H9 (cell line): ENCODE measurements around the gene NANOS2. TPM values are rescaled to one million over a fixed set of nuclear protein-coding genes. Genes with fewer than 3 reads are reported as not detected.

Source experiments
- DNase-seq: peaks from one replicate; pipeline ENCODE4 v3.0.0-alpha.2; 2017
- H2AFZ ChIP-seq: one replicate; pipeline ENCODE4 v1.6.1; 2013; ENCODE audit warnings: mild to moderate bottlenecking, low read length, control low read depth, moderate library complexity
- H2AK5ac ChIP-seq: 2 replicates; pipeline ENCODE4 v1.6.1; 2013; ENCODE audit warnings: low read length, control low read depth, mixed read lengths; ENCODE audit not compliant: insufficient read length
- H2BK120ac ChIP-seq: one replicate; pipeline ENCODE4 v1.6.1; 2013; ENCODE audit warnings: low read depth, mild to moderate bottlenecking, low read length, control low read depth, inconsistent platforms; ENCODE audit not compliant: poor library complexity, severe bottlenecking
- H2BK12ac ChIP-seq: 2 replicates; pipeline ENCODE4 v1.6.1; 2013; ENCODE audit warnings: low read length, control low read depth, mixed read lengths, low read depth; ENCODE audit not compliant: insufficient read length
- H2BK15ac ChIP-seq: 2 replicates; pipeline ENCODE4 v1.6.1; 2013; ENCODE audit warnings: low read depth, low read length, control low read depth
- H2BK20ac ChIP-seq: one replicate; pipeline ENCODE4 v1.6.1; 2013; ENCODE audit warnings: low read depth, mild to moderate bottlenecking, low read length, control low read depth, inconsistent platforms; ENCODE audit not compliant: poor library complexity, severe bottlenecking
- H2BK5ac ChIP-seq: 2 replicates; pipeline ENCODE4 v1.6.1; 2013; ENCODE audit warnings: low read length, control low read depth, mixed read lengths; ENCODE audit not compliant: insufficient read length
- H3K14ac ChIP-seq: 2 replicates; pipeline ENCODE4 v1.6.1; 2013; ENCODE audit warnings: low read length, control low read depth; ENCODE audit not compliant: insufficient read depth
- H3K18ac ChIP-seq: 2 replicates; pipeline ENCODE4 v1.6.1; 2013; ENCODE audit warnings: low read depth, mild to moderate bottlenecking, mixed read lengths, low read length, control low read depth; ENCODE audit not compliant: insufficient read length
- H3K23ac ChIP-seq: 2 replicates; pipeline ENCODE4 v1.6.1; 2013; ENCODE audit warnings: low read length, control low read depth, mixed read lengths, low read depth; ENCODE audit not compliant: insufficient read length
- H3K23me2 ChIP-seq: 2 replicates; pipeline ENCODE4 v1.6.1; 2013; ENCODE audit warnings: low read depth, mild to moderate bottlenecking, mixed read lengths, low read length, control low read depth; ENCODE audit not compliant: insufficient read length, poor library complexity, severe bottlenecking
- H3K27ac ChIP-seq: 2 replicates; pipeline ENCODE4 v1.5.1; 2013; ENCODE audit warnings: low read length, control low read depth, mixed read lengths, low read depth; ENCODE audit not compliant: insufficient read length
- H3K27me3 ChIP-seq: 2 replicates; pipeline ENCODE4 v1.6.1; 2013; ENCODE audit warnings: low read length, control low read depth, inconsistent platforms; ENCODE audit not compliant: insufficient read depth
- H3K4ac ChIP-seq: 2 replicates; pipeline ENCODE4 v1.6.1; 2013; ENCODE audit warnings: low read depth, mild to moderate bottlenecking, control low read depth, inconsistent platforms, low read length, moderate library complexity
- H3K4me1 ChIP-seq: 2 replicates; pipeline ENCODE4 v1.6.1; 2013; ENCODE audit warnings: low read length, control low read depth, inconsistent platforms; ENCODE audit not compliant: insufficient read depth
- H3K4me2 ChIP-seq: 2 replicates; pipeline ENCODE4 v1.6.1; 2013; ENCODE audit warnings: low read length, control low read depth, mixed read lengths; ENCODE audit not compliant: insufficient read length, insufficient read depth
- H3K56ac ChIP-seq: 2 replicates; pipeline ENCODE4 v1.6.1; 2013; ENCODE audit warnings: low read depth, mild to moderate bottlenecking, mixed read lengths, low read length, control low read depth; ENCODE audit not compliant: insufficient read length
- H3K79me1 ChIP-seq: 2 replicates; pipeline ENCODE4 v1.6.1; 2013; ENCODE audit warnings: low read depth, mild to moderate bottlenecking, moderate library complexity, low read length, control low read depth, inconsistent platforms; ENCODE audit not compliant: insufficient read depth, poor library complexity, severe bottlenecking
- H3K79me2 ChIP-seq: 2 replicates; pipeline ENCODE4 v1.6.1; 2013; ENCODE audit warnings: low read length, control low read depth, inconsistent platforms; ENCODE audit not compliant: insufficient read depth
- H3K9ac ChIP-seq: 2 replicates; pipeline ENCODE4 v1.6.1; 2013; ENCODE audit warnings: low read length, control low read depth, mixed read lengths; ENCODE audit not compliant: insufficient read length; ENCODE audit errors: extremely low read depth
- H3K9me3 ChIP-seq: one replicate; pipeline ENCODE4 v1.6.1; 2013; ENCODE audit warnings: low read depth, low read length, inconsistent platforms; ENCODE audit not compliant: control insufficient read depth
- H3T11ph ChIP-seq: one replicate; pipeline ENCODE4 v1.6.1; 2013; ENCODE audit warnings: mild to moderate bottlenecking, low read length, control low read depth, inconsistent platforms
- H4K20me1 ChIP-seq: one replicate; pipeline ENCODE4 v1.6.1; 2013; ENCODE audit not compliant: control insufficient read depth, insufficient read length, insufficient read depth
- H4K5ac ChIP-seq: 2 replicates; pipeline ENCODE4 v1.6.1; 2013; ENCODE audit warnings: low read depth, mild to moderate bottlenecking, mixed read lengths, low read length, control low read depth; ENCODE audit not compliant: insufficient read length
- H4K8ac ChIP-seq: replicated peaks from 2 replicates; pipeline ENCODE4 v1.6.1; 2013; ENCODE audit warnings: low read length, control low read depth, mixed read lengths, low read depth; ENCODE audit not compliant: insufficient read length
- H4K91ac ChIP-seq: 2 replicates; pipeline ENCODE4 v1.6.1; 2013; ENCODE audit warnings: low read depth, mild to moderate bottlenecking, moderate library complexity, mixed read lengths, low read length, control low read depth; ENCODE audit not compliant: insufficient read length
- H3K27ac Mint-ChIP-seq, 3 experiments: 2 replicates in 2 of 3; 3 replicates in 1 of 3; pipeline ENCODE4 v1.8.0; 2020 to 2021; ENCODE audit warnings: mixed read lengths in 3 of 3, mild to moderate bottlenecking in 1 of 3, moderate library complexity in 1 of 3
- H3K27me3 Mint-ChIP-seq: 2 replicates; pipeline ENCODE4 v1.8.0; 2021; ENCODE audit warnings: low read depth, mild to moderate bottlenecking, moderate library complexity, mixed read lengths
- H3K36me3 Mint-ChIP-seq, 3 experiments: 2 replicates in 2 of 3; 3 replicates in 1 of 3; pipeline ENCODE4 v1.8.0; 2020 to 2021; ENCODE audit warnings: low read depth in 3 of 3, mixed read lengths in 3 of 3; ENCODE audit not compliant: insufficient read depth in 1 of 3
- H3K4me1 Mint-ChIP-seq, 2 experiments: 2 replicates each; pipeline ENCODE4 v1.8.0; 2020; ENCODE audit warnings: mixed read lengths in 2 of 2
- H3K4me3 Mint-ChIP-seq, 2 experiments: 2 replicates in 1 of 2; 3 replicates in 1 of 2; pipeline ENCODE4 v1.8.0; 2020 to 2021; ENCODE audit warnings: mild to moderate bottlenecking in 2 of 2, mixed read lengths in 2 of 2, moderate library complexity in 1 of 2
- H3K9me3 Mint-ChIP-seq, 2 experiments: 2 replicates in 1 of 2; 3 replicates in 1 of 2; pipeline ENCODE4 v1.8.0; 2020; ENCODE audit warnings: mild to moderate bottlenecking in 2 of 2, mixed read lengths in 2 of 2, moderate library complexity in 1 of 2
- WGBS: extraction: QIAGEN DNeasy Blood & Tissue Kit; methylation state at CpG from one replicate; pipeline ENCODE4 v1.1.7; 2013; ENCODE audit warnings: missing lambda C conversion rate, low lambda C conversion rate, mixed read lengths; ENCODE audit not compliant: insufficient read length; ENCODE audit errors: extremely low coverage; 5-methylcytosine and 5-hydroxymethylcytosine counted together
- total RNA-seq: library from RNA; stranded (reverse); gene quantifications from 2 replicates; pipeline ENCODE4 v1.2.1, GENCODE V29; 2021
- TF ChIP-seq, protein P1 (sequence below): fragments of 200-600 bp; sonication (generic); conservative IDR thresholded peaks from 3 replicates; pipeline ENCODE4 v1.8.0; 2021; ENCODE audit warnings: antibody characterized with exemption, mild to moderate bottlenecking

NANOS2 gene
- total RNA-seq, 1 experiment from 2014 or later: not detected

DNA sequence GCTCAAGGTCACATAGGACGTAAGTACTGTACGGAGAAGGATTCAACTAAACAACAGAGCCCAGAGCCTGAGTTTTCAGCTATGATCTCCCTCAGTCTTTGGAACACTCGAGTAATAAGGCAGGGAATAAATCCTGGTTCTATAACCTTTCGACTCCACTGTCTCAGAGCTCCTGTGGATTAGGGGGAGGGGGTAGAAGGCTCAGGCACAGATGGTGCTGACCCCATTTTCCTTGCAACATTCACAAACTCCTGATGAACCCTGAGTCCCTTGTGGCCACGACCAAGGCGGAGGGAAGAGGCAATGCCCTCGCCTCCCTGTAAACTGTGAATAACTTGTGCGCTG lies 37.7 kb upstream of the NANOS2 start:
- no peak overlapping the region for H2BK12ac ChIP-seq
- no peak overlapping the region for H2BK15ac ChIP-seq
- TF ChIP-seq, protein P1, sequence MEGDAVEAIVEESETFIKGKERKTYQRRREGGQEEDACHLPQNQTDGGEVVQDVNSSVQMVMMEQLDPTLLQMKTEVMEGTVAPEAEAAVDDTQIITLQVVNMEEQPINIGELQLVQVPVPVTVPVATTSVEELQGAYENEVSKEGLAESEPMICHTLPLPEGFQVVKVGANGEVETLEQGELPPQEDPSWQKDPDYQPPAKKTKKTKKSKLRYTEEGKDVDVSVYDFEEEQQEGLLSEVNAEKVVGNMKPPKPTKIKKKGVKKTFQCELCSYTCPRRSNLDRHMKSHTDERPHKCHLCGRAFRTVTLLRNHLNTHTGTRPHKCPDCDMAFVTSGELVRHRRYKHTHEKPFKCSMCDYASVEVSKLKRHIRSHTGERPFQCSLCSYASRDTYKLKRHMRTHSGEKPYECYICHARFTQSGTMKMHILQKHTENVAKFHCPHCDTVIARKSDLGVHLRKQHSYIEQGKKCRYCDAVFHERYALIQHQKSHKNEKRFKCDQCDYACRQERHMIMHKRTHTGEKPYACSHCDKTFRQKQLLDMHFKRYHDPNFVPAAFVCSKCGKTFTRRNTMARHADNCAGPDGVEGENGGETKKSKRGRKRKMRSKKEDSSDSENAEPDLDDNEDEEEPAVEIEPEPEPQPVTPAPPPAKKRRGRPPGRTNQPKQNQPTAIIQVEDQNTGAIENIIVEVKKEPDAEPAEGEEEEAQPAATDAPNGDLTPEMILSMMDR: no peak
- H2BK120ac ChIP-seq: no peak overlapping the region
- H3K23me2 ChIP-seq: peaks cover 7% of the 10 kb centered on the region
- no peak overlapping the region for H3K56ac ChIP-seq
- H3K27ac Mint-ChIP-seq: peak overlapping the region in 1 of 3 experiments; percentile 92; a peak in 1 of 7 replicates
- H3K9me3 Mint-ChIP-seq: peaks cover 0 to 1% of the 10 kb centered on the region in 2 experiments; a peak in 1 of 5 replicates
- peak overlapping the region; percentile 71 to 86 for H3K4me3 Mint-ChIP-seq
- H3K9ac ChIP-seq: no peak overlapping the region
- no peaks in the 10 kb centered on the region for H4K20me1 ChIP-seq
- H3K4me1 ChIP-seq: no peaks in the 10 kb centered on the region
- H2BK20ac ChIP-seq: no peak overlapping the region
- no peak overlapping the region for H3K4ac ChIP-seq
- no peaks in the 10 kb centered on the region for H3K27me3 ChIP-seq
- peaks cover 0 to 4% (median 3%) of the 10 kb centered on the region in 3 experiments; a peak in 1 of 7 replicates for H3K36me3 Mint-ChIP-seq
- H3K14ac ChIP-seq: no peak overlapping the region
- H3T11ph ChIP-seq: no peak overlapping the region
- H3K79me1 ChIP-seq: no peaks in the 10 kb centered on the region
- H3K79me2 ChIP-seq: no peaks in the 10 kb centered on the region
- no peak overlapping the region for H3K27ac ChIP-seq
- no peak overlapping the region for H2BK5ac ChIP-seq
- no CpG with 5 or more reads among the region's 8 CpGs for WGBS
- no peak overlapping the region for H3K23ac ChIP-seq
- H3K27me3 Mint-ChIP-seq: peaks cover 43% of the 10 kb centered on the region
- peak overlapping the region; percentile 41 for H3K4me2 ChIP-seq
- H4K5ac ChIP-seq: no peak overlapping the region
- DNase-seq: no peak
- H3K4me1 Mint-ChIP-seq: peaks cover 5 to 17% of the 10 kb centered on the region in 2 experiments
- H2AK5ac ChIP-seq: no peak overlapping the region
- no peak overlapping the region for H4K91ac ChIP-seq
- H2AFZ ChIP-seq: no peak overlapping the region
- H3K9me3 ChIP-seq: no peaks in the 10 kb centered on the region
- H3K18ac ChIP-seq: no peak overlapping the region
- H4K8ac ChIP-seq: no peak overlapping the region
